ENCODE results near the gene UBE2J1.
A peak's percentile ranks its signal among the peaks of the same experiment; 100 is the strongest.
"Not testable (repeated sequence)": the region's sequence is repeated elsewhere in the genome, so short reads cannot be mapped to it uniquely, and the experiment has no call there.

Gene UBE2J1

GRCh38 chr6:89352278-89353117 lies at the start of gene UBE2J1:
UBE2J1 (minus strand) TSS chr6:89352722; CDS start chr6:89352569, 153 bp downstream.
- DNase-seq (ENCODE audit: low spot score), result peak; percentile 74

- no peak for DNase-seq (ENCODE audit: low spot score)
Observed at GRCh38 chr6:89400912-89401399, 48.4 kb upstream of the UBE2J1 start.

GRCh38 chr6:89400050-89400449 lies 47.5 kb upstream of the UBE2J1 start:
- DNase-seq (ENCODE audit: low spot score), result no peak

GRCh38 chr6:89398762-89399525 lies 46.4 kb upstream of the UBE2J1 start:
- no peak for DNase-seq (ENCODE audit: low spot score)

- not testable (repeated sequence) for DNase-seq (ENCODE audit: low spot score)
Observed at GRCh38 chr6:89397884-89398283, 45.4 kb upstream of the UBE2J1 start.

- DNase-seq (ENCODE audit: low spot score), result no peak
Observed at GRCh38 chr6:89393659-89394058, 41.1 kb upstream of the UBE2J1 start.

GRCh38 chr6:89392823-89393222 lies 40.3 kb upstream of the UBE2J1 start:
- DNase-seq (ENCODE audit: low spot score), result no peak

- no peak for DNase-seq (ENCODE audit: low spot score)
Observed at GRCh38 chr6:89388846-89389245, 36.3 kb upstream of the UBE2J1 start.

GRCh38 chr6:89387516-89388201 lies 35.1 kb upstream of the UBE2J1 start:
- no peak for DNase-seq (ENCODE audit: low spot score)

GRCh38 chr6:89386917-89387491 lies 34.5 kb upstream of the UBE2J1 start:
- DNase-seq (ENCODE audit: low spot score), result no peak

- DNase-seq (ENCODE audit: low spot score), result no peak
Observed at GRCh38 chr6:89385846-89386245, 33.3 kb upstream of the UBE2J1 start.

- no peak for DNase-seq (ENCODE audit: low spot score)
Observed at GRCh38 chr6:89385156-89385667, 32.7 kb upstream of the UBE2J1 start.

GRCh38 chr6:89381031-89381430 lies 28.5 kb upstream of the UBE2J1 start:
- DNase-seq (ENCODE audit: low spot score), result no peak

GRCh38 chr6:89379281-89379680 lies 26.8 kb upstream of the UBE2J1 start:
- no peak for DNase-seq (ENCODE audit: low spot score)

- DNase-seq (ENCODE audit: low spot score), result no peak
Observed at GRCh38 chr6:89378628-89379027, 26.1 kb upstream of the UBE2J1 start.

GRCh38 chr6:89375427-89376267 lies 23.1 kb upstream of the UBE2J1 start:
- DNase-seq (ENCODE audit: low spot score), result peak; percentile 72

- DNase-seq (ENCODE audit: low spot score), result no peak
Observed at GRCh38 chr6:89372506-89372901, 20.0 kb upstream of the UBE2J1 start.

GRCh38 chr6:89371849-89372505 lies 19.5 kb upstream of the UBE2J1 start:
- peak; percentile 82 for DNase-seq (ENCODE audit: low spot score)

- DNase-seq (ENCODE audit: low spot score), result no peak
Observed at GRCh38 chr6:89368999-89369398, 16.5 kb upstream of the UBE2J1 start.

GRCh38 chr6:89368107-89368506 lies 15.6 kb upstream of the UBE2J1 start:
- peak; percentile 64 for DNase-seq (ENCODE audit: low spot score)
